ENCODE results near the gene SLC35F1. TPM values are rescaled to one million over a fixed set of nuclear protein-coding genes. Genes with fewer than 3 reads are reported as not detected.

Gene SLC35F1
- total RNA-seq, 1 experiment from 2014 or later, result 4.3 TPM

DNA sequence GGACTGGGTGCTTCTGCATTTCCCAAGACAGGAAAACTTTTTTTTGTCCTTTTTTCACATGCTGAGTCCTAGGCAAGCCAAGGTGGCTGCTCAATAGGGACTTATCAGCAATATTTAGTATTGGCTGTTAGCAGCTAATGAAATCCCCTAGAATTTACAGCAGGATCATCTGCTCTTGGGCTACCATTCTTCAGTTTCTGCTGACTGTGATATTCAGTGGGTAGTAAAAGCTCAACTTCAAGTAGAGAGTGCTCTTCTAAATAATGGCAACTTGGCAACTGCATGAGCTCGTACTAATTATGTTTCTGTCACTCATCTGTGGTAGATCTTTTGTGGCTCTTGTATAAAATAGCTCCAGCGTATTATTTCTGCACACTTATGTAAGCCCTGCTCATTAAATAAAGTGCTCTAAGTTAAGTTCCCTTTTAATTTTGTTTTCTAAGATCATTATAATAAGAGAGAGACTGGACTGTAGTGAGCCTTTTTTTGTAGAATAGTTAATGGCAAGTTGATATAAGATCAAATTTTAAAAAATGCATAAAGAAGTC lies 110.3 kb downstream of the SLC35F1 start:
- no peak for DNase-seq
- TF ChIP-seq, protein P1, sequence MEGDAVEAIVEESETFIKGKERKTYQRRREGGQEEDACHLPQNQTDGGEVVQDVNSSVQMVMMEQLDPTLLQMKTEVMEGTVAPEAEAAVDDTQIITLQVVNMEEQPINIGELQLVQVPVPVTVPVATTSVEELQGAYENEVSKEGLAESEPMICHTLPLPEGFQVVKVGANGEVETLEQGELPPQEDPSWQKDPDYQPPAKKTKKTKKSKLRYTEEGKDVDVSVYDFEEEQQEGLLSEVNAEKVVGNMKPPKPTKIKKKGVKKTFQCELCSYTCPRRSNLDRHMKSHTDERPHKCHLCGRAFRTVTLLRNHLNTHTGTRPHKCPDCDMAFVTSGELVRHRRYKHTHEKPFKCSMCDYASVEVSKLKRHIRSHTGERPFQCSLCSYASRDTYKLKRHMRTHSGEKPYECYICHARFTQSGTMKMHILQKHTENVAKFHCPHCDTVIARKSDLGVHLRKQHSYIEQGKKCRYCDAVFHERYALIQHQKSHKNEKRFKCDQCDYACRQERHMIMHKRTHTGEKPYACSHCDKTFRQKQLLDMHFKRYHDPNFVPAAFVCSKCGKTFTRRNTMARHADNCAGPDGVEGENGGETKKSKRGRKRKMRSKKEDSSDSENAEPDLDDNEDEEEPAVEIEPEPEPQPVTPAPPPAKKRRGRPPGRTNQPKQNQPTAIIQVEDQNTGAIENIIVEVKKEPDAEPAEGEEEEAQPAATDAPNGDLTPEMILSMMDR (conservative IDR thresholded peaks at IDR 0.05), result no peak
- no peak overlapping the region for H2BK15ac ChIP-seq (ENCODE audit: low read depth, low read length)
- H3K9ac ChIP-seq (ENCODE audit: extremely low read depth, insufficient read length, low read length), result no peak overlapping the region
- H4K91ac ChIP-seq (ENCODE audit: insufficient read length, low read depth, low read length), result no peak overlapping the region
- WGBS (ENCODE audit: extremely low coverage, insufficient read length, low lambda C conversion rate), result no CpG with 5 or more reads among the region's 2 CpGs
- Mint-ChIP-seq H3K27me3 (ENCODE audit: low read depth) (no peaks in the 10 kb centered on the region), H3K4me3 (no peak overlapping the region), H3K9me3 (no peaks in the 10 kb centered on the region), H3K36me3 (ENCODE audit: insufficient read depth in 1 of 3, low read depth in 3 of 3) (no peaks in the 10 kb centered on the region), H3K4me1 (no peaks in the 10 kb centered on the region), H3K27ac (no peak overlapping the region)
- H3K27ac ChIP-seq (ENCODE audit: insufficient read length, low read depth, low read length), result no peak overlapping the region
- no peaks in the 10 kb centered on the region for H3K4me1 ChIP-seq (ENCODE audit: insufficient read depth, low read length)
- no peaks in the 10 kb centered on the region for H3K79me2 ChIP-seq (ENCODE audit: insufficient read depth, low read length)
- no peak overlapping the region for H3T11ph ChIP-seq (ENCODE audit: low read length)
- H3K79me1 ChIP-seq (ENCODE audit: insufficient read depth, low read depth, low read length, poor library complexity, severe bottlenecking), result no peaks in the 10 kb centered on the region
- no peaks in the 10 kb centered on the region for H3K27me3 ChIP-seq (ENCODE audit: insufficient read depth, low read length)
- H4K8ac ChIP-seq (replicated peaks; ENCODE audit: insufficient read length, low read depth, low read length), result no peak overlapping the region
- no peak overlapping the region for H2BK120ac ChIP-seq (ENCODE audit: low read depth, low read length, poor library complexity, severe bottlenecking)
- H4K5ac ChIP-seq (ENCODE audit: insufficient read length, low read depth, low read length), result no peak overlapping the region
- no peak overlapping the region for H2AK5ac ChIP-seq (ENCODE audit: insufficient read length, low read length)
- H3K23ac ChIP-seq (ENCODE audit: insufficient read length, low read depth, low read length), result no peak overlapping the region
- no peak overlapping the region for H3K14ac ChIP-seq (ENCODE audit: insufficient read depth, low read length)
- H3K56ac ChIP-seq (ENCODE audit: insufficient read length, low read depth, low read length), result no peak overlapping the region
- H3K9me3 ChIP-seq (ENCODE audit: control insufficient read depth, low read depth, low read length), result no peaks in the 10 kb centered on the region
- H3K23me2 ChIP-seq (ENCODE audit: insufficient read length, low read depth, low read length, poor library complexity, severe bottlenecking), result no peaks in the 10 kb centered on the region
- H4K20me1 ChIP-seq (ENCODE audit: control insufficient read depth, insufficient read depth, insufficient read length), result no peaks in the 10 kb centered on the region
- H3K18ac ChIP-seq (ENCODE audit: insufficient read length, low read depth, low read length), result no peak overlapping the region
- H3K4ac ChIP-seq (ENCODE audit: low read depth, low read length), result no peak overlapping the region
- no peak overlapping the region for H2AFZ ChIP-seq (ENCODE audit: low read length)
- no peak overlapping the region for H2BK12ac ChIP-seq (ENCODE audit: insufficient read length, low read depth, low read length)
- H2BK5ac ChIP-seq (ENCODE audit: insufficient read length, low read length), result no peak overlapping the region
- H2BK20ac ChIP-seq (ENCODE audit: low read depth, low read length, poor library complexity, severe bottlenecking), result no peak overlapping the region
- no peak overlapping the region for H3K4me2 ChIP-seq (ENCODE audit: insufficient read depth, insufficient read length, low read length)
